Osteocyte (in vitro differentiated cells): ENCODE data around the gene KCNK3. TPM values are rescaled to one million over a fixed set of nuclear protein-coding genes. Genes with fewer than 3 reads are reported as not detected.

Experiments used
- DNase-seq: peaks from one replicate; pipeline ENCODE4 v3.0.0; 2021; ENCODE audit warnings: mixed read lengths; ENCODE audit not compliant: unreplicated experiment; ENCODE audit errors: extremely low spot score
- H3K27ac Mint-ChIP-seq: one replicate; pipeline ENCODE4 v1.8.0; 2021; ENCODE audit warnings: mild to moderate bottlenecking, mixed read lengths; ENCODE audit not compliant: unreplicated experiment
- H3K27me3 Mint-ChIP-seq: one replicate; pipeline ENCODE4 v1.8.0; 2021; ENCODE audit warnings: mixed read lengths; ENCODE audit not compliant: unreplicated experiment
- H3K36me3 Mint-ChIP-seq: one replicate; pipeline ENCODE4 v1.8.0; 2021; ENCODE audit warnings: mixed read lengths; ENCODE audit not compliant: unreplicated experiment
- H3K4me1 Mint-ChIP-seq: one replicate; pipeline ENCODE4 v1.8.0; 2021; ENCODE audit warnings: mixed read lengths; ENCODE audit not compliant: unreplicated experiment
- H3K4me3 Mint-ChIP-seq: one replicate; pipeline ENCODE4 v1.8.0; 2021; ENCODE audit warnings: mild to moderate bottlenecking, moderate library complexity, mixed read lengths; ENCODE audit not compliant: unreplicated experiment
- H3K9me3 Mint-ChIP-seq: one replicate; pipeline ENCODE4 v1.8.0; 2021; ENCODE audit warnings: mixed read lengths; ENCODE audit not compliant: unreplicated experiment
- CTCF ChIP-seq: fragments of 200-600 bp; sonication (generic); IDR thresholded peaks from 2 replicates; pipeline ENCODE4 v1.5.0; 2021; ENCODE audit warnings: antibody characterized with exemption, mild to moderate bottlenecking, moderate library complexity
- total RNA-seq: library from RNA; stranded (reverse); gene quantifications from 2 replicates; pipeline ENCODE4 v1.2.1, GENCODE V29; 2021

The KCNK3 gene
- total RNA-seq, 1 donor from 2014 or later: 8.5 TPM

GRCh38 chr2:26738481-26738880 lies 46.0 kb downstream of the KCNK3 start:
- Mint-ChIP-seq H3K4me1 (peaks cover 20% of the 10 kb centered on the region), H3K27ac (no peak overlapping the region), H3K27me3 (peaks cover 6% of the 10 kb centered on the region), H3K36me3 (no peaks in the 10 kb centered on the region), H3K4me3 (no peak overlapping the region), H3K9me3 (no peaks in the 10 kb centered on the region)
- DNase-seq: no peak
- no peak for TF ChIP-seq CTCF

- H3K4me3 Mint-ChIP-seq: no peak overlapping the region
- no peaks in the 10 kb centered on the region for H3K9me3 Mint-ChIP-seq
- no peak for DNase-seq
- no peak overlapping the region for H3K27ac Mint-ChIP-seq
- peaks cover 20% of the 10 kb centered on the region for H3K4me1 Mint-ChIP-seq
- peaks cover 4% of the 10 kb centered on the region for H3K27me3 Mint-ChIP-seq
- TF ChIP-seq CTCF: no peak
- no peaks in the 10 kb centered on the region for H3K36me3 Mint-ChIP-seq
These were observed 47.0 kb downstream of the KCNK3 start for GRCh38 chr2:26739514-26739913.

- H3K4me1 Mint-ChIP-seq: peaks cover 15% of the 10 kb centered on the region
- H3K27ac Mint-ChIP-seq: no peak overlapping the region
- H3K36me3 Mint-ChIP-seq: no peaks in the 10 kb centered on the region
- H3K9me3 Mint-ChIP-seq: no peaks in the 10 kb centered on the region
- H3K27me3 Mint-ChIP-seq: peaks cover 4% of the 10 kb centered on the region
- TF ChIP-seq CTCF: no peak
- no peak overlapping the region for H3K4me3 Mint-ChIP-seq
- no peak for DNase-seq
These were observed 47.8 kb downstream of the KCNK3 start for GRCh38 chr2:26740346-26740745.

GRCh38 chr2:26740890-26741302 lies 48.4 kb downstream of the KCNK3 start:
- peaks cover 9% of the 10 kb centered on the region for H3K4me1 Mint-ChIP-seq
- H3K4me3 Mint-ChIP-seq: no peak overlapping the region
- no peak overlapping the region for H3K27ac Mint-ChIP-seq
- TF ChIP-seq CTCF: no peak
- H3K27me3 Mint-ChIP-seq: peaks cover 4% of the 10 kb centered on the region
- no peak for DNase-seq
- H3K9me3 Mint-ChIP-seq: no peaks in the 10 kb centered on the region
- no peaks in the 10 kb centered on the region for H3K36me3 Mint-ChIP-seq

- Mint-ChIP-seq H3K4me3 (no peak overlapping the region), H3K9me3 (no peaks in the 10 kb centered on the region), H3K27me3 (peaks cover 4% of the 10 kb centered on the region), H3K36me3 (no peaks in the 10 kb centered on the region), H3K27ac (no peak overlapping the region), H3K4me1 (peaks cover 2% of the 10 kb centered on the region)
- TF ChIP-seq CTCF: no peak
- DNase-seq: no peak
These were observed 49.7 kb downstream of the KCNK3 start for GRCh38 chr2:26742048-26742770.
